B cell (primary cell): ENCODE measurements around the gene GZMM. TPM values are rescaled to one million over a fixed set of nuclear protein-coding genes. Genes with fewer than 3 reads are reported as not detected.

ENCODE experiments used
- ATAC-seq: fragments of 200-7000 bp; cut with Tn5 transposase; one replicate; pipeline ENCODE4 v1.10.0; 2021; ENCODE audit warnings: low read depth, mild to moderate bottlenecking, moderate number of reproducible peaks, moderate library complexity
- CTCF ChIA-PET: fragments of 350-600 bp; sonication (Branson Sonifier 250); formaldehyde crosslinking; loops from one replicate; lab custom pipeline; 2021; ENCODE audit warnings: antibody characterized with exemption, inconsistent platforms; lab: Charles Lee
- POLR2A ChIA-PET: fragments of 350-600 bp; sonication (Branson Sonifier 250); formaldehyde crosslinking; loops from one replicate; lab custom pipeline; 2021; ENCODE audit warnings: antibody characterized with exemption; lab: Charles Lee
- DNase-seq: peaks from one replicate; pipeline ENCODE4 v3.0.0; 2013
- H2AFZ ChIP-seq: 2 replicates; pipeline ENCODE4 v1.6.1; 2012; ENCODE audit warnings: mild to moderate bottlenecking, low read depth, low read length; ENCODE audit not compliant: insufficient read depth, poor library complexity, severe bottlenecking
- H3K27ac ChIP-seq, 2 donors: 1 replicate in 1 of 2; 2 replicates in 1 of 2; pipeline ENCODE4 v1.5.1; 2012 to 2013; ENCODE audit warnings: low read length in 2 of 2, mild to moderate bottlenecking in 2 of 2, moderate library complexity in 1 of 2
- H3K27me3 ChIP-seq, 4 experiments: fragments of 200-600 bp in 1 of 4; sonication (generic) in 1 of 4; replicated peaks in 1 of 4; 1 replicate in 2 of 4; 2 replicates in 2 of 4; pipeline versions ENCODE4 v1.6.1 to v1.7.0; 2013 to 2016; ENCODE audit warnings: low read length in 3 of 4, mild to moderate bottlenecking in 2 of 4, mixed read lengths in 1 of 4, moderate library complexity in 1 of 4; ENCODE audit not compliant: insufficient read depth in 4 of 4, control insufficient read depth in 3 of 4; ENCODE audit errors: control extremely low read depth in 1 of 4
- H3K36me3 ChIP-seq, 2 experiments: replicated peaks in 1 of 2; 1 replicate in 1 of 2; 2 replicates in 1 of 2; pipeline versions ENCODE4 v1.6.1 to v1.7.1; 2013; ENCODE audit warnings: low read length in 1 of 2; ENCODE audit not compliant: insufficient read depth in 2 of 2, control insufficient read depth in 1 of 2; ENCODE audit errors: control extremely low read depth in 1 of 2, extremely low read depth in 1 of 2
- H3K4me1 ChIP-seq, 2 donors: fragments of 200-600 bp in 1 of 2; sonication (generic) in 1 of 2; 1 replicate in 1 of 2; 2 replicates in 1 of 2; pipeline versions ENCODE4 v1.5.1 to v1.6.1; 2013 to 2017; ENCODE audit warnings: low read length in 2 of 2; ENCODE audit not compliant: control insufficient read depth in 2 of 2, insufficient read depth in 2 of 2
- H3K4me2 ChIP-seq: replicated peaks from 2 replicates; pipeline ENCODE3; 2012; ENCODE audit warnings: mild to moderate bottlenecking, low read depth, low read length; ENCODE audit not compliant: poor library complexity, severe bottlenecking
- H3K4me3 ChIP-seq, 5 experiments: fragments of 200-600 bp in 1 of 5; sonication (generic) in 1 of 5; 1 replicate in 3 of 5; 2 replicates in 2 of 5; pipeline versions ENCODE4 v1.5.1 to v1.7.0; 2011 to 2016; ENCODE audit warnings: low read length in 4 of 5, mild to moderate bottlenecking in 4 of 5, low read depth in 2 of 5, control low read depth in 1 of 5, moderate library complexity in 1 of 5; ENCODE audit not compliant: insufficient read depth in 1 of 5; ENCODE audit errors: control extremely low read depth in 1 of 5, extremely low read depth in 1 of 5
- H3K79me2 ChIP-seq: fragments of 200-600 bp; sonication (generic); one replicate; pipeline ENCODE4 v1.6.0; 2016; ENCODE audit warnings: low read length; ENCODE audit not compliant: control insufficient read depth, insufficient read depth
- H3K9ac ChIP-seq: fragments of 200-600 bp; sonication (generic); 2 replicates; pipeline ENCODE4 v1.6.1; 2017; ENCODE audit warnings: mild to moderate bottlenecking, low read length, moderate library complexity
- H3K9me3 ChIP-seq, 3 donors: one replicate each; pipeline versions ENCODE4 v1.6.1 to v1.7.1; 2013; ENCODE audit warnings: low read length in 2 of 3; ENCODE audit not compliant: control insufficient read depth in 2 of 3, insufficient read depth in 1 of 3; ENCODE audit errors: control extremely low read depth in 1 of 3
- H4K20me1 ChIP-seq: 2 replicates; pipeline ENCODE4 v1.6.0; 2012; ENCODE audit warnings: mild to moderate bottlenecking, low read length; ENCODE audit not compliant: insufficient read depth, control insufficient read depth, poor library complexity, severe bottlenecking
- H3K27ac Mint-ChIP-seq: one replicate; pipeline ENCODE4 v1.8.0; 2021; ENCODE audit warnings: mixed read lengths
- H3K27me3 Mint-ChIP-seq: one replicate; pipeline ENCODE4 v1.8.0; 2021; ENCODE audit warnings: mixed read lengths
- H3K4me1 Mint-ChIP-seq: one replicate; pipeline ENCODE4 v1.8.0; 2021; ENCODE audit warnings: mixed read lengths
- H3K4me3 Mint-ChIP-seq: one replicate; pipeline ENCODE4 v1.8.0; 2021; ENCODE audit warnings: mixed read lengths
- H3K9me3 Mint-ChIP-seq: one replicate; pipeline ENCODE4 v1.8.0; 2022; ENCODE audit warnings: mixed read lengths; ENCODE audit not compliant: insufficient read depth
- CTCF ChIP-seq: fragments of 200-600 bp; IDR thresholded peaks from one replicate; pipeline ENCODE4 v1.8.0; 2022; ENCODE audit warnings: antibody characterized with exemption, mild to moderate bottlenecking
- EZH2 ChIP-seq: IDR thresholded peaks from 2 replicates; pipeline ENCODE4 v1.6.1; 2012; ENCODE audit warnings: borderline replicate concordance, low read depth, mild to moderate bottlenecking, moderate library complexity, low read length; ENCODE audit not compliant: insufficient read depth, poor library complexity, severe bottlenecking
- WGBS: methylation state at CpG from one replicate; pipeline ENCODE4 v1.1.5; 2013; ENCODE audit warnings: missing lambda C conversion rate; ENCODE audit not compliant: insufficient coverage; 5-methylcytosine and 5-hydroxymethylcytosine counted together
- intact Hi-C: fragments of 100-400 bp; cut with micrococcal nuclease; formaldehyde crosslinking; loops from one replicate; pipeline ENCODE4 v1.10.0; 2022
- polyA plus RNA-seq: library from polyadenylated mRNA; depleted of rRNA; stranded (reverse); fragments of >200 nt; gene quantifications from 2 replicates; pipeline ENCODE4 v1.2.3, GENCODE V29; 2012
- total RNA-seq, 2 donors: library from RNA; stranded (reverse); fragments of 120-200 nt in 1 of 2; gene quantifications; 1 replicate in 1 of 2; 2 replicates in 1 of 2; pipeline versions ENCODE4 v1.2.3 to v1.2.4, GENCODE V29; 2013 to 2022

The GZMM gene
- total and polyA plus RNA-seq, 2 donors (not counting 1 experiment from before 2014, with no cell fraction given), result 2.1 TPM; not detected in 1

GRCh38 chr19:576768-577438 is 33.0 kb downstream of the GZMM start:
- DNase-seq, result no peak
- H3K4me3 ChIP-seq, result no peak overlapping the region
- H3K27me3 Mint-ChIP-seq, result no peaks in the 10 kb centered on the region
- no peak overlapping the region for H3K9ac ChIP-seq
- ATAC-seq, result no peak
- TF ChIP-seq CTCF (no peak), EZH2 (no peak)
- H3K36me3 ChIP-seq, result peaks cover 0 to 24% of the 10 kb centered on the region in 2 experiments
- H3K27ac Mint-ChIP-seq, result peak overlapping the region; percentile 26
- no peak overlapping the region for H3K4me3 Mint-ChIP-seq
- peaks cover 89% of the 10 kb centered on the region for H4K20me1 ChIP-seq
- H3K27ac ChIP-seq, result no peak overlapping the region
- CTCF ChIA-PET, result interaction anchor here (2.7 kb wide), 1 partner anchor 7 kb away, joined by 12 read pairs; no protein-coding TSS in a partner anchor
- no peak overlapping the region for H2AFZ ChIP-seq
- peaks cover 19 to 24% of the 10 kb centered on the region in 2 donors for H3K4me1 ChIP-seq
- H3K4me1 Mint-ChIP-seq, result peaks cover 26% of the 10 kb centered on the region
- peaks cover 76% of the 10 kb centered on the region for H3K79me2 ChIP-seq
- H3K9me3 Mint-ChIP-seq, result no peaks in the 10 kb centered on the region
- POLR2A ChIA-PET, result interaction anchor here (0.6 kb wide), 2 partner anchors 93 to 586 kb away, joined by 4 read pairs; no protein-coding TSS in a partner anchor
- no peak overlapping the region for H3K4me2 ChIP-seq
- no peaks in the 10 kb centered on the region for H3K9me3 ChIP-seq
- H3K27me3 ChIP-seq, result no peaks in the 10 kb centered on the region
- intact Hi-C loops, result no loop called here
- 96% methylated on average over 28 of the region's 28 CpGs for WGBS
